ENCODE results near the gene GOLGA8B.

The GOLGA8B gene

GRCh38 chr15:34619151-34619550, 35.7 kb upstream of the GOLGA8B start:
- no peak overlapping the region for H3K4me3 ChIP-seq (ENCODE audit: low read depth, low read length)
- no peak for DNase-seq (ENCODE audit: low read depth)
- no peak for TF ChIP-seq CTCF (IDR thresholded peaks at IDR 0.05; ENCODE audit: control insufficient read depth, extremely low read depth, insufficient read depth)

DNA sequence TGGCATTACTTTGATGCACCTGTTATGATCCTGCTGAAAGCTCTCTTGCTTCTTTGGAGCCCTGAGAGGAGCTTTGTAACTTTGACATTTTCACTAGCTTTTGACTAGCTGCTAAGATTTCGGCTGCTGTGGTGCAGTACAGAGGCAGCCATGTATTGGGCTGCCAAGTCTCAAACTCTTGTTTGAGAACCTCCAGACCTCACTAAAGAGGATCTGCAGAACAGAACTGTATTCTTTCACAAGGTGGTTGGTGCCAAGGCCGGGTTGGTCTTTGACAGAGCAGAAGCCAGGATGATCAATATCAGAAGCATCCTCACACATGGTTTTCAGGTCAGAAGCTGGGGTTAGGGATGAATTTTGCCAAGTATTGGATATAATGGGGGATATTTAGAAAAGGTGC, 34.6 kb upstream of the GOLGA8B start:
- no peak overlapping the region for H3K4me3 ChIP-seq (ENCODE audit: low read depth, low read length)
- no peak for TF ChIP-seq CTCF (IDR thresholded peaks at IDR 0.05; ENCODE audit: control insufficient read depth, extremely low read depth, insufficient read depth)
- no peak for DNase-seq (ENCODE audit: low read depth)

- H3K4me3 ChIP-seq (ENCODE audit: low read depth, low read length) = no peak overlapping the region
- DNase-seq (ENCODE audit: low read depth) = no peak
- TF ChIP-seq CTCF (IDR thresholded peaks at IDR 0.05; ENCODE audit: control insufficient read depth, extremely low read depth, insufficient read depth) = peak; percentile 52
Measured at GRCh38 chr15:34616613-34617012, 33.2 kb upstream of the GOLGA8B start.

DNA sequence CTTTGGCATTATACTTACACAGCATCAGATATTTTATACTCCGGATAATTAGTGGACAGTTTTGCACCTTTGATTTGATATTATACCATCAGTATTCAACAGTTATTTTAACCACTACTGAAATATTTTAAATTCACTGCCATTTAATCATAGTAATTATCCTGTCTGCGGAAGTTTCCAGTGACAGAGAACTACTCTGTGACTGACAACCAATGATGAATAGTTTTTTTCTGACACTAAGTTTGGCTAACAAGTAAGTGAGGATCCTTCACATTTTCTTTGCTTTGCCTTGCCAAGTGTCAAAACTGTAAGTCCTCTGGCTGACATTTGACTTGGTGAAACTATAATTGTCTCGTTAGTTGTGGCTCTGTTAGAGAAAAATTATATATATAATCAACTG, 30.5 kb upstream of the GOLGA8B start:
- no peak for TF ChIP-seq CTCF (IDR thresholded peaks at IDR 0.05; ENCODE audit: control insufficient read depth, extremely low read depth, insufficient read depth)
- H3K4me3 ChIP-seq (ENCODE audit: low read depth, low read length) = no peak overlapping the region
- DNase-seq (ENCODE audit: low read depth) = no peak

DNA sequence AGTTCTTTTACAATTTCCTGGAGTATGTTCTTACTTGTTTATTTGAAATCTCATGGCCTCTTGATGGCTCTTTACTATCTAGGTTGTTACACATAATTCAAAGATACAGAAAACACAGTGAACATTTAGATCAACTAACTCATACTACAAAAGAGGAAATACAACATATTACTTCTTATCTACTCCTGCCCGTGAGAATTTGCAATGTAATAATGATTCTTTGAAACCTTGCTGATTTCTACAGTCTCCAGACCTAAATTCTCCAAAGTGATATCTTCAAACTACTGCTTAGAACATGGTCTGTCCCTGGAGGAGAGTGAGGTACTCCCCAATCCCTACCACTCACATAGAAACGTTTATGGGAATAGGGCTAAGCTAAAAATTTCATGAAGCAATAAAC, 29.9 kb upstream of the GOLGA8B start:
- no peak for TF ChIP-seq CTCF (IDR thresholded peaks at IDR 0.05; ENCODE audit: control insufficient read depth, extremely low read depth, insufficient read depth)
- H3K4me3 ChIP-seq (ENCODE audit: low read depth, low read length) = no peak overlapping the region
- DNase-seq (ENCODE audit: low read depth) = no peak

- H3K4me3 ChIP-seq (ENCODE audit: low read depth, low read length) = no peak overlapping the region
- DNase-seq (ENCODE audit: low read depth) = no peak
- TF ChIP-seq CTCF (IDR thresholded peaks at IDR 0.05; ENCODE audit: control insufficient read depth, extremely low read depth, insufficient read depth) = peak; percentile 47
Measured at GRCh38 chr15:34610354-34610753, 26.9 kb upstream of the GOLGA8B start.
